A549 (cell line): ENCODE results near the gene CRNKL1. TPM values are rescaled to one million over a fixed set of nuclear protein-coding genes. Genes with fewer than 3 reads are reported as not detected.
A peak's percentile ranks its signal among the peaks of the same experiment; 100 is the strongest.

Source experiments
- ATAC-seq, 2 experiments: fragments of 200-7000 bp in 1 of 2; fragments of >200 bp in 1 of 2; cut with Nextera tagmentation in 1 of 2; cut with Tn5 transposase in 1 of 2; 3 replicates each; pipeline versions ENCODE4 v1.8.0 to v1.9.1; 2018 to 2020; ENCODE audit warnings: mild to moderate bottlenecking in 1 of 2, moderate library complexity in 1 of 2
- CTCF ChIA-PET: fragments of 300-600 bp; sonication (Branson Sonifier 250); formaldehyde crosslinking; extraction: SDS; loops from one replicate; lab custom pipeline; 2021; ENCODE audit warnings: antibody characterized with exemption, inconsistent platforms; lab: Yijun Ruan, JAX
- POLR2A ChIA-PET: fragments of 350-600 bp; formaldehyde crosslinking; extraction: SDS; loops from one replicate; lab custom pipeline; 2021; ENCODE audit warnings: antibody characterized with exemption, inconsistent platforms; lab: Yijun Ruan, JAX
- DNase-seq, 2 experiments: peaks; one replicate each; pipeline versions ENCODE4 v3.0.0 to v3.0.0-alpha.2; 2011 to 2016; ENCODE audit warnings: low read depth in 1 of 2, low spot score in 1 of 2
- FAIRE-seq: peaks from 2 replicates; lab custom pipeline; 2011; peaks lifted over from hg19 to GRCh38; lab: Jason Lieb, UNC
- H3K27ac ChIP-seq, 2 experiments: fragments of >200 bp; sonication (Bioruptor Twin); formaldehyde crosslinking; 3 replicates each; pipeline ENCODE4 v1.5.1; 2016 to 2017
- H3K4me1 ChIP-seq: fragments of >200 bp; sonication (Bioruptor Twin); formaldehyde crosslinking; 3 replicates; pipeline ENCODE4 v1.6.1; 2016
- H3K4me2 ChIP-seq: fragments of >200 bp; sonication (Bioruptor Twin); formaldehyde crosslinking; 3 replicates; pipeline ENCODE4 v1.6.1; 2016
- H3K4me3 ChIP-seq: fragments of >200 bp; sonication (Bioruptor Twin); formaldehyde crosslinking; 3 replicates; pipeline ENCODE4 v1.5.1; 2016
- H3K9me3 ChIP-seq: fragments of >200 bp; sonication (Bioruptor Twin); formaldehyde crosslinking; 3 replicates; pipeline ENCODE4 v1.6.1; 2016
- BHLHE40 ChIP-seq: IDR thresholded peaks from 2 replicates; pipeline ENCODE4 v1.6.1; 2012; ENCODE audit warnings: low read depth, low read length, inconsistent platforms
- CBX2 ChIP-seq: fragments of 200-600 bp; sonication (generic); IDR thresholded peaks from 2 replicates; pipeline ENCODE4 v1.6.1; 2016; ENCODE audit warnings: low read depth, mild to moderate bottlenecking, borderline replicate concordance
- CHD2 ChIP-seq: fragments of 150-350 bp; IDR thresholded peaks from 2 replicates; pipeline ENCODE4 v1.6.1; 2014; ENCODE audit warnings: low read length; ENCODE audit not compliant: partially characterized antibody
- CHD4 ChIP-seq: fragments of 200-600 bp; sonication (generic); IDR thresholded peaks from 2 replicates; pipeline ENCODE4 v1.6.1; 2016; ENCODE audit warnings: antibody characterized with exemption, mild to moderate bottlenecking, borderline replicate concordance
- EHF ChIP-seq: fragments of 250-450 bp; sonication (Bioruptor Pico); IDR thresholded peaks from 2 replicates; pipeline ENCODE4 v1.5.0; 2020; ENCODE audit warnings: mild to moderate bottlenecking
- FOSB ChIP-seq: fragments of 250-450 bp; sonication (Bioruptor Pico); IDR thresholded peaks from 2 replicates; pipeline ENCODE4 v1.5.0; 2020; ENCODE audit warnings: mild to moderate bottlenecking, moderate library complexity
- KDM1A ChIP-seq: fragments of 200-600 bp; sonication (generic); IDR thresholded peaks from 2 replicates; pipeline ENCODE4 v1.6.1; 2016; ENCODE audit warnings: low read depth, mild to moderate bottlenecking
- MAFK ChIP-seq: fragments of 450-650 bp; IDR thresholded peaks from 2 replicates; pipeline ENCODE4 v1.6.1; 2014; ENCODE audit not compliant: partially characterized antibody
- NFE2L2 ChIP-seq: fragments of 150-350 bp; conservative IDR thresholded peaks from 2 replicates; pipeline ENCODE4 v1.6.1; 2014; ENCODE audit warnings: low read length
- NPAS2 ChIP-seq: fragments of 250-450 bp; sonication (Bioruptor Pico); IDR thresholded peaks from 2 replicates; pipeline ENCODE4 v1.8.0; 2022; ENCODE audit warnings: mild to moderate bottlenecking, moderate library complexity, borderline replicate concordance
- PHF8 ChIP-seq: fragments of 200-600 bp; sonication (generic); IDR thresholded peaks from 2 replicates; pipeline ENCODE4 v1.6.1; 2016; ENCODE audit warnings: low read depth, mild to moderate bottlenecking, antibody characterized with exemption, moderate library complexity, borderline replicate concordance
- POLR2A ChIP-seq: IDR thresholded peaks from 2 replicates; pipeline ENCODE4 v1.6.1; 2012; ENCODE audit warnings: mild to moderate bottlenecking, low read length
- POLR2AphosphoS2 ChIP-seq: conservative IDR thresholded peaks from 2 replicates; pipeline ENCODE4 v1.6.1; 2012; ENCODE audit warnings: low read length, improper control_type of control experiment, inconsistent platforms
- RAD21 ChIP-seq, 2 experiments: fragments of >200 bp in 1 of 2; sonication (Bioruptor Twin) in 1 of 2; formaldehyde crosslinking in 1 of 2; IDR thresholded peaks in 1 of 2; conservative IDR thresholded peaks in 1 of 2; 2 replicates in 1 of 2; 3 replicates in 1 of 2; pipeline ENCODE4 v1.6.1; 2012 to 2018; ENCODE audit warnings: inconsistent platforms in 1 of 2
- RCOR1 ChIP-seq: fragments of 150-350 bp; IDR thresholded peaks from 2 replicates; pipeline ENCODE4 v1.6.1; 2014; ENCODE audit warnings: antibody characterized with exemption, low read length, low read depth
- RFX5 ChIP-seq: fragments of 450-650 bp; IDR thresholded peaks from 2 replicates; pipeline ENCODE4 v1.7.1; 2014; ENCODE audit warnings: antibody characterized with exemption, mild to moderate bottlenecking, moderate library complexity
- RNF2 ChIP-seq: fragments of 200-600 bp; sonication (generic); IDR thresholded peaks from 2 replicates; pipeline ENCODE4 v1.6.1; 2016; ENCODE audit warnings: low read depth, mild to moderate bottlenecking, antibody characterized with exemption, moderate library complexity, borderline replicate concordance
- SMC3 ChIP-seq: fragments of >200 bp; sonication (Bioruptor Twin); formaldehyde crosslinking; IDR thresholded peaks from 3 replicates; pipeline ENCODE4 v1.6.1; 2018; ENCODE audit warnings: inconsistent platforms
- ZFP36 ChIP-seq: fragments of 450-650 bp; IDR thresholded peaks from 2 replicates; pipeline ENCODE4 v1.6.1; 2014; ENCODE audit warnings: borderline replicate concordance; ENCODE audit not compliant: partially characterized antibody
- ZNF302 ChIP-seq: fragments of 250-450 bp; sonication (Bioruptor Pico); IDR thresholded peaks from 2 replicates; pipeline ENCODE4 v1.9.0; 2021; ENCODE audit warnings: inconsistent platforms, mild to moderate bottlenecking, moderate library complexity
- WGBS: methylation state at CpG from one replicate; pipeline ENCODE4 v1.1.6; 2017; ENCODE audit errors: missing lambda C conversion rate; 5-methylcytosine and 5-hydroxymethylcytosine counted together
- polyA plus RNA-seq, 4 experiments: library from polyadenylated mRNA; depleted of rRNA in 3 of 4; stranded (reverse); fragments of >200 nt; fragmentation: RNase III in 1 of 4; extraction: RNeasy Plus Mini Kit Qiagen cat#74134 plus additional on column Dnase treatment in 1 of 4; gene quantifications; 2 replicates in 3 of 4; 3 replicates in 1 of 4; pipeline ENCODE4 v1.2.3, GENCODE V29; 2011 to 2017
- TF ChIP-seq, protein P1 (sequence below): IDR thresholded peaks from 2 replicates; pipeline ENCODE4 v1.6.1; 2012
- TF ChIP-seq, protein P2 (sequence below): IDR thresholded peaks from 2 replicates; pipeline ENCODE4 v1.6.1; 2012; ENCODE audit warnings: low read depth, borderline replicate concordance
- TF ChIP-seq, protein P3 (sequence below): fragments of >200 bp; sonication (Bioruptor Twin); formaldehyde crosslinking; IDR thresholded peaks from 3 replicates; pipeline ENCODE4 v1.6.1; 2016
- TF ChIP-seq, protein P4 (sequence below): fragments of 150-350 bp; IDR thresholded peaks from 2 replicates; pipeline ENCODE4 v1.6.1; 2014; ENCODE audit warnings: low read depth, mild to moderate bottlenecking, low read length
- TF ChIP-seq, protein P5 (sequence below): fragments of 450-650 bp; IDR thresholded peaks from 2 replicates; pipeline ENCODE4 v1.6.1; 2014; ENCODE audit warnings: antibody characterized with exemption

CRNKL1 gene
- polyA plus RNA-seq, 2 of the 4 experiments (the other 2 are of a cell fraction), result 19.4 to 32.1 TPM

DNA sequence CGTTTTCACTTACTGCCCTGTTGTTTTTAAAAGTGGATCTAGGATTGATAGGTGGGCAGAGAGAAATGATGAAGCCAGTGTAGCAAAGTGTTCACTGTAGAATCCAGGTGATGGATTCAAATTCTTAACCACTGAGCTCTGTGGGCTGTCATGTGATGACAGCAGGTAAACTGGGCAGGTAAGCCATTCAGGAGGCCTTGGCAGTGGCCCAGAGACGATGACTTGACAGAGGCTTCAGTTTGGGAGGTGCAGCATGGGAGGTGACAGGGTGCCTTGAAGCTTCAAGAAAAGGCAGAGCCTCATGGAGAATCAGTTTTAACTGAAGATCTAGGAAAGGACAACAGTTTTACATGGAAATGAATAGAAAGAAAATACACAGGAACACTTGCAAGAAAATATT is 33.1 kb downstream of the CRNKL1 start:
- ChIA-PET POLR2A (no interaction called here), CTCF (interaction anchor here (1.7 to 3.9 kb wide), 2 partner anchors 15 kb away, joined by 5 to 27 read pairs; no protein-coding TSS in a partner anchor)
- peaks cover 22% of the 10 kb centered on the region for H3K4me1 ChIP-seq
- 57% methylated on average over 2 of the region's 2 CpGs for WGBS
- FAIRE-seq (no peak), DNase-seq (no peak), ATAC-seq (no peak)
- TF ChIP-seq POLR2AphosphoS2 (no peak), ZNF302 (CRISPR knock-in tag) (no peak), RCOR1 (no peak), KDM1A (no peak), ZFP36 (no peak), PHF8 (no peak), BHLHE40 (no peak), CHD4 (no peak), MAFK (no peak)
- TF ChIP-seq, protein P1, sequence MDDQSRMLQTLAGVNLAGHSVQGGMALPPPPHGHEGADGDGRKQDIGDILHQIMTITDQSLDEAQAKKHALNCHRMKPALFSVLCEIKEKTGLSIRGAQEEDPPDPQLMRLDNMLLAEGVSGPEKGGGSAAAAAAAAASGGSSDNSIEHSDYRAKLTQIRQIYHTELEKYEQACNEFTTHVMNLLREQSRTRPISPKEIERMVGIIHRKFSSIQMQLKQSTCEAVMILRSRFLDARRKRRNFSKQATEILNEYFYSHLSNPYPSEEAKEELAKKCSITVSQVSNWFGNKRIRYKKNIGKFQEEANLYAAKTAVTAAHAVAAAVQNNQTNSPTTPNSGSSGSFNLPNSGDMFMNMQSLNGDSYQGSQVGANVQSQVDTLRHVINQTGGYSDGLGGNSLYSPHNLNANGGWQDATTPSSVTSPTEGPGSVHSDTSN, result no peak
- TF ChIP-seq, protein P2, sequence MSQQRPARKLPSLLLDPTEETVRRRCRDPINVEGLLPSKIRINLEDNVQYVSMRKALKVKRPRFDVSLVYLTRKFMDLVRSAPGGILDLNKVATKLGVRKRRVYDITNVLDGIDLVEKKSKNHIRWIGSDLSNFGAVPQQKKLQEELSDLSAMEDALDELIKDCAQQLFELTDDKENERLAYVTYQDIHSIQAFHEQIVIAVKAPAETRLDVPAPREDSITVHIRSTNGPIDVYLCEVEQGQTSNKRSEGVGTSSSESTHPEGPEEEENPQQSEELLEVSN, result no peak
- H3K4me3 ChIP-seq, result no peak overlapping the region
- H3K4me2 ChIP-seq, result peak overlapping the region; percentile 97
- H3K27ac ChIP-seq, result peak overlapping the region in 1 of 2 experiments; percentile 94; a peak in 2 of 6 replicates
- H3K9me3 ChIP-seq, result no peaks in the 10 kb centered on the region

DNA sequence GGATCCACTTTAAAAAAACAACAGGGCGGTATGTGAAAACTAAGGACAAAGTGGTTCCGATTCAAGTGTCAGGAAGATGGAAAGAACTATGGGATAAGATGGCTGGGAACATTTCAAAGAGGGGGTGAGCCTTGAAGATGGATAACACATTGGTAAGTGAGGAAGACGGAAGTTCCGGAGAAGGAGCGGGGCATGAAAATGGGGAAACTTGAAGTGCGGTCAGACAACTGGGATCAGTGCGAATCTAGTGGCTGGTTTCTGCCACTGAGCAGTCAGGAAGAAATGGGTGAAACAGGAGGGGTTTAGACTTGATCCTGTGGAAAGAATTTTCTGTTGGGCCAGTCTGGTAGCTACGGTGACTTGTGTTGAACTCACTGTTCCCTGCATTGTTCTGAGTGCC is 33.9 kb downstream of the CRNKL1 start:
- WGBS, result 75% methylated on average over 8 of the region's 8 CpGs
- Histone ChIP-seq H3K4me1 (peaks cover 22% of the 10 kb centered on the region), H3K27ac (peak overlapping the region; percentile 93 to 94; a peak in 5 of 6 replicates), H3K4me2 (peak overlapping the region; percentile 97), H3K9me3 (no peaks in the 10 kb centered on the region), H3K4me3 (peak overlapping the region; percentile 95)
- no peak for TF ChIP-seq FOSB
- no peak for TF ChIP-seq RNF2
- no peak for TF ChIP-seq POLR2A
- TF ChIP-seq, protein P3, sequence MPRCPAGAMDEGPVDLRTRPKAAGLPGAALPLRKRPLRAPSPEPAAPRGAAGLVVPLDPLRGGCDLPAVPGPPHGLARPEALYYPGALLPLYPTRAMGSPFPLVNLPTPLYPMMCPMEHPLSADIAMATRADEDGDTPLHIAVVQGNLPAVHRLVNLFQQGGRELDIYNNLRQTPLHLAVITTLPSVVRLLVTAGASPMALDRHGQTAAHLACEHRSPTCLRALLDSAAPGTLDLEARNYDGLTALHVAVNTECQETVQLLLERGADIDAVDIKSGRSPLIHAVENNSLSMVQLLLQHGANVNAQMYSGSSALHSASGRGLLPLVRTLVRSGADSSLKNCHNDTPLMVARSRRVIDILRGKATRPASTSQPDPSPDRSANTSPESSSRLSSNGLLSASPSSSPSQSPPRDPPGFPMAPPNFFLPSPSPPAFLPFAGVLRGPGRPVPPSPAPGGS, result no peak
- no peak for TF ChIP-seq NPAS2 (CRISPR knock-in tag)
- TF ChIP-seq EHF (CRISPR knock-in tag), result no peak
- TF ChIP-seq ZNF302 (CRISPR knock-in tag), result no peak
- no peak for TF ChIP-seq CBX2
- no peak for TF ChIP-seq RFX5
- TF ChIP-seq, protein P4, sequence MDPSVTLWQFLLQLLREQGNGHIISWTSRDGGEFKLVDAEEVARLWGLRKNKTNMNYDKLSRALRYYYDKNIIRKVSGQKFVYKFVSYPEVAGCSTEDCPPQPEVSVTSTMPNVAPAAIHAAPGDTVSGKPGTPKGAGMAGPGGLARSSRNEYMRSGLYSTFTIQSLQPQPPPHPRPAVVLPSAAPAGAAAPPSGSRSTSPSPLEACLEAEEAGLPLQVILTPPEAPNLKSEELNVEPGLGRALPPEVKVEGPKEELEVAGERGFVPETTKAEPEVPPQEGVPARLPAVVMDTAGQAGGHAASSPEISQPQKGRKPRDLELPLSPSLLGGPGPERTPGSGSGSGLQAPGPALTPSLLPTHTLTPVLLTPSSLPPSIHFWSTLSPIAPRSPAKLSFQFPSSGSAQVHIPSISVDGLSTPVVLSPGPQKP, result no peak
- TF ChIP-seq, protein P2, result no peak
- TF ChIP-seq, protein P5, sequence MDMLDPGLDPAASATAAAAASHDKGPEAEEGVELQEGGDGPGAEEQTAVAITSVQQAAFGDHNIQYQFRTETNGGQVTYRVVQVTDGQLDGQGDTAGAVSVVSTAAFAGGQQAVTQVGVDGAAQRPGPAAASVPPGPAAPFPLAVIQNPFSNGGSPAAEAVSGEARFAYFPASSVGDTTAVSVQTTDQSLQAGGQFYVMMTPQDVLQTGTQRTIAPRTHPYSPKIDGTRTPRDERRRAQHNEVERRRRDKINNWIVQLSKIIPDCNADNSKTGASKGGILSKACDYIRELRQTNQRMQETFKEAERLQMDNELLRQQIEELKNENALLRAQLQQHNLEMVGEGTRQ, result no peak
- TF ChIP-seq CHD2, result no peak
- no peak for TF ChIP-seq RAD21 (conservative IDR thresholded peaks at IDR 0.05 in 1 of 2, IDR thresholded peaks at IDR 0.05 in 1 of 2)
- no peak for TF ChIP-seq NFE2L2
- no peak for TF ChIP-seq SMC3
- ATAC-seq (no peak), DNase-seq (no peak), FAIRE-seq (no peak)
- ChIA-PET POLR2A (interaction anchor here (1.8 to 2.8 kb wide), 3 partner anchors 9 to 41 kb away, joined by 7 to 26 read pairs (median 15); partner anchors contain the start of genes CFAP61 and CRNKL1), CTCF (interaction anchor here (1.3 to 3.9 kb wide), 8 partner anchors 14 to 247 kb away, joined by 3 to 27 read pairs (median 9); partner anchors contain the start of genes CFAP61 and CRNKL1)
